ENCODE results near the gene ADAMTS13.
A peak's percentile ranks its signal among the peaks of the same experiment; 100 is the strongest.

The ADAMTS13 gene

DNA sequence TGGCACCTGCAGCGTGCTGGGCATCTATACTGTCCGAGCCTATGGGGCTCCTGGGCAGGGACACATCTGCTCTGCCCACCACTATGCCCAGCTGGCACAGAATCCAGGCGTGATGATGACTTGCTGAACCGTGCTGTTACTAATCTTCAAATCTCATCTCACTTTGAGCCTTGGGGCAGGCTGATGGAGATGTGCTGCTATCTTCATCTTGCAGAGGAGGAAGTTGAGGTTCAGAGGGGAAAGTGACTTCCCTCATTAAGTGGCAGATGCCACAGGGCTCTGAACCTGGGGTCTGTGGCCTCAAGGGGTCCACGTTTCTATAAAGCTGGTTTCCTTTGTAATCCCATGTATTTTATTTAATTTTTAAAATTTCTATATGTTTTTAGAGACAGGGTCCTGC lies 52.0 kb downstream of the ADAMTS13 start:
- DNase-seq, result no peak

GRCh38 chr9:133474853-133475252 lies 52.7 kb downstream of the ADAMTS13 start:
- DNase-seq, result no peak

DNA sequence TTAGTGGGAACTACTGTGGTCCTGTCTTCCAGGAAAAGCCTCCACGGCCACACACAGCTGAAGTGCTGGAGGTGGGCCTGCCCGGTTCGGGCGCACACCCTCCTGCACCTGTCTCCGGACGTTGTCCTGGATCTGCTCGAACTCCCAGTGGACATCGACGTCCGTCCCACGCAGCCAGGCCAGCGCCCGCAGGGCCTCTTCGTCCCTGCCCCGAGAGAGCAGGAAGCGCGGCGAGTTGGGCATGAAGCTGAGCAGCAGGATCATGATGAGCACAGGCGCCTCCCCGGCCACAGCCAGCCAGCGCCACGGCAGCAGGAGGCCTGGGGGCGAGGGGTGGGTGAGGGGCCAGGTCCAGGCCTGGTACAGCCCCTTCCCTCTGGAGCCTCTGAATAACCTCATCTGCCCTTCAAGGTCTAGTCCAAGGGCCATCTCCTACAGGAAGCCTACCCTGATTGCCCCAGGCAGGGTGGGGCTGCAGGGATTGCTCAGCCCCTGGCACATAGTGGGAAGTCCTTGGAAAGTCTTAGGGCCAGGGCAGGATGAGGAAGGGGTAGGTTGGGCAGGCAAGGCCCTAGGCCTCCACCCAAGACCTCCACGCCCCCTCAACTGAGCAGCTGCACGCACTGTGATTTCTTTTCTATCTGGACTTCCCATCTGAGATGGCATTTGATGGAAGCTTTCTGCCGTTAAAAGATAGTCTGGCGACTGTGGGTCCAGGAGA lies 53.3 kb downstream of the ADAMTS13 start:
- DNase-seq, result no peak

- DNase-seq, result peak in 1 of 2 donors; percentile 60
These were observed 54.1 kb downstream of the ADAMTS13 start for GRCh38 chr9:133476036-133476931.

DNA sequence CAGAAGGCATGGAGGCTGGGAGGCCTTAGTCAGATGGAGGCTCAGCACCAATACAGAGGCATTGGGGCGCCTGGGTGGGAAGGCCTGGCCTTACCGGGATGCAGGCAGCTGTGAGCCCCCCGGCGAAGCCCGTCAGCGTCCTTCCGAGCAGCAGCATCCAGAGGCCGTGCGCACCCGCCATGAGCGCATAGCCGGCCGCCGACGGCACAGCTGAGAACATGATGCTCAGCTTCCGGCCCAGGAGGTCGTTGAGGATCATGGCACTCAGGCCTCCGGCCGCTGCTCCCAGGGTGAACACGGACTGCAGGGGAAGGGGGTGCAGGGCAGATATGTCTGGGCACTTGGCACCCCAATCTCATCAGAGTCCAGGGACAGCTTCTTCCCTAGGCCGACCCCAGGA lies 54.8 kb downstream of the ADAMTS13 start:
- no peak for DNase-seq

- DNase-seq, result no peak
These were observed 55.3 kb downstream of the ADAMTS13 start for GRCh38 chr9:133477461-133477860.

- peak; percentile 20 to 52 for DNase-seq
These were observed 56.1 kb downstream of the ADAMTS13 start for GRCh38 chr9:133477992-133478850.

- peak; percentile 84 to 86 for DNase-seq
These were observed 56.9 kb downstream of the ADAMTS13 start, which contains the start of gene SLC2A6 for GRCh38 chr9:133478851-133479711. SLC2A6 (minus strand) TSS chr9:133479099; CDS start chr9:133479059, 40 bp downstream.

DNA sequence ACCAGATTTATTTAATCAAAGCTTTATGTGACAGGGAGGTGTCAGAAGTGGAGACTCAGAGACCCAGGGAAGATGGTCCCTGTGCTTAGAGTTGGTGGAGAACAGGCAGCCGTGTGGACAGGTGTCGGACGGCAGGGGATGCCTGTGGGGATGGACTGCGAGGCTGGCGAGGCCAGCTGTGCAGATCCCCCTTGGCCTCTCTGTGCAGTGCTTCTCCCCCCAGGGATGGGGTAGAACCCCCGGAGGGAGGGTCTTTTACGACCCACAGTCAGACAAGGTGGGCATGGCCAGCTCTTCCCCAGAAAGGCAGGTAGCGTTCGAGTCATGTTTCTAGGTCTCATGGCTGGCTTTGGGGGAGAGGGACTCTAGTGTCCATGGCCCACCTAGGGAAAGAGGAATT lies 61.4 kb downstream of the ADAMTS13 start:
- no peak for DNase-seq

DNA sequence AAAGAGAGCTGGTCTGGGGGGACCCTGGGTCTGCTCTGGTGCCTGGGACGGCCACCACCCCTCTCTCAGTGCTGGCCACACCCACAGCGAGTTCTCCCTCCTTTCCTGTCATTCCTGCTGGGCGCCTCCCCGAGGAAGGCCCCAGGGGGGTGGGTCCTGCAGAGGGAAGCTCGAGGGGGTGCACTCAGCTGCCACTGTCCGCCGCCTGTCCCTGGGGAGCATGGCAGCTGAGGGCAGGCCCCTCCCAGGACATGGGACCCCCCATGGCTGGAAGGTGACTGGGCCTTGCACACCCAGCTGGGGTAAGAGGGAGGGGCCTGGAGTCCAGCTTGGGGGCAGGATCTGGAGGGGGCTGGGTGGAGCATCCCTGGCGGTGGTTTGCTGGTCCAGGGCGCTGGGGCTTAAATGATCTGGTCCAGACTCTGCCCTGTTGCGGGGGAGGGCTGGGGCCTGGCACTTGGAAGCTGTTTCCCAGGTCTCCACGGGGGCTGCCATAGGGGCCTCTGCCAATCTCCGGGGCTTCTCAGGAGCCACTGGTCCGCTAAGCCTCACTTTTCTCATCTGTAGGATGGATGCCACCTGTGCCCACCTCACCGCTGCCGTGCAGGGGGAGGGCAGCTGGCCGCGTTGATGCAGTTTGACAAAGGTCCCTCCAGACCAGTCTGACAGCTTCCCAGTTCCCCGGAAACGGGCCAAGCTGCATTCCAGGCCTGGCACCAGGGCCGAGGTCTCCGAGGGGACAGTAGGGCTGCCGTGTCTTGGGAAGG lies 62.7 kb downstream of the ADAMTS13 start:
- DNase-seq, result no peak

- DNase-seq, result no peak
These were observed 63.5 kb downstream of the ADAMTS13 start for GRCh38 chr9:133485531-133486260.

DNA sequence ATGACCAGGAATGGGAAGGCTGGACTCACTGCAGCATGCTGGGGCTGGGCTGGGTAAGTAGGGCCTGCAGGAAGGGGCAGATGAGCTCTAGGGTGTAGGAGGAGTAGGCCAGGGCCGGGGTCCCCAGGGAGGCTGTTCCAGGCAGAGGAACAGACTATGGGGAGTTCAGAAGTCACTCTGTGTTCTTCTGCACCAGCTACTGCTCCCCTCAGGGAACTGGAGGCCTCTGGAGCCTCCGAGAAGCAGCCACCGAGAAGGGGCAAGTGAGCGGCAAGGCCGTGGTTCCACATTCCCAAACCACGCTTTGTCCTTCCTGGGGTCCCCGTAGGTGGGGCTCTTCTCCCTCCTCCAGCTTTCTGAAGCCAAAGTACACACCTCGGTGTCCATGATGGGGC lies 65.2 kb downstream of the ADAMTS13 start:
- DNase-seq, result no peak

GRCh38 chr9:133488686-133489252 lies 66.6 kb downstream of the ADAMTS13 start:
- DNase-seq, result no peak

DNA sequence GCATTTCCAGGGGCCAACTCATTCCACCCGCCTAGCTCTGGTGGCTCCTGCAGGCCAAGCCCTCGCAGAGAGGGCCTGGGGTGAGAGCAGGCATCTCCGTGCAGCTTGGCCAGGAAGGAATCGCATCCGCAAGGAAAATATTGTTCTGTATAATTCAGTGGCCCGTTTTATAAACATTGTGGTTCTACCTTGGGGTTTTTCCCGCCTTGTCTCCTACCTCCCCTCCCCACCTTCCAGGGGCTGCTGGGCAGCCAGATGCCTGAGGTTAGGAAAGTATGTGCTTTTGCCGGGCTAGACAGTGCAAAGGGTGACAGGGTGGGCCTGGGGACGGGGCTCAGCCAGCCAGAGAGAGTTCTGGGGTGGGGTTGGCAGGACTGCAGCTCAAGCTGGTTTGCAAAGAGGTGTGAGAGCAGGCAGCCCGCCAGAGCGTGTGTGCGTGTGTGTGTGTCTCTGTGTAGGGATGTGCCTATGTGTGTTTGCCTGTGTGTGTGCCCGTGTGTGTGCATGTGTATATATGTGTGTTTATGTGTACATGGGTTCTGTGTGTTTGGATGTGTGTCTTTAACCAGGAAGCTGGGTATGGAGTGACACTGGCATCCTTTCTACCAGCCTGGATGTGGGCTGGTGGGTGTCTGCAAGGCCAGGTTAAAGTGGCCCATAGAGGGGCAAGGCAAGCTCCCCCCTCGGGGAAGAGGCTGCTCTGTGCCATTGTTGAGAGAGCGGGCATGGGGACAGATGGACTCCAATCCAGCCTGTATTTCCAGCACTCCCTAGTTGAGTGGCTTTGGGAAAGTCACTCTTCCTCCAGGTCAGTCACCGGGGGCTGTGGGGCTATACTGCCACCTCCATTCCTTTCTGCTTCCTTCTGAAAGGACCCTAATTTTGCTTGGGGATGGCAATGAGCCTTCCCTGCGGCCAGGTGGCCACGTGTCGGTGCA lies 67.4 kb downstream of the ADAMTS13 start:
- DNase-seq, result no peak

DNA sequence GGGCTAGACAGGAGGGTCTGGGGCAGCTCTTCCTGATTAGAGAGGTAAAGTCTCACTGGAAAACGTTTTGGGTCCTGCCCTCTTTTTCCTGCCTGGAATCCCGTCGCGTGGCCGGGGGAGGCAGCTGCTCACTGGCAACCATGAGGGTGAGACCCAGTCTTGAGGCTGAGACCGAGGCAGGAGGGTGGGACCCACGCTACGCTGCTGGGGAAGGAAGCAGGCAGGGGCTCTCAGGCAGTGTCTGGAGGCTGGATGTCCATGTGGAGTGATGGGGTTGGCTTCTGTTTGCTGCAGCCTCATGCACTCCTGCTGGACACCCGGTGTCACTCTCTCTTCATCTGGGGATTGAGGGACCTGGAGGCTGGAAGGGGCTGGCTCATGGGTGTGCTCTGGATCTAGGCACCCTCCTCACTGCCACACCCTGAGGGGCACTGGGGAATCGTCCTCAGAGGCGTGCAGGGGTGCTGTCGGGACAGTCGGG lies 68.1 kb downstream of the ADAMTS13 start:
- DNase-seq, result no peak

- DNase-seq, result no peak
These were observed 68.9 kb downstream of the ADAMTS13 start for GRCh38 chr9:133490865-133491655.

DNA sequence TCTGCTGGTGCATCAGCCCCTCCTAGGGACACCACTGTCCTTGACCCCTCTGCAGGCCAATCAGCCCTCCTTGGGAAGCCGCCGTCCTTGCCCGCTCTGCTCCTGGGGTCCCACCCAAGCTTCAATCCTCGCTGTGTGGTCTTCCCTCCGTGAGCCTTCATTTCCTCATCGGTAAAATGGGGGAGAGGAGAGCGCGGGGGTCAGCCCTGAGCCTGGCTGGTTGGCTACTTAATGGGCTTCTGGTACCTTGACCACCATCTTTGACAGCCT lies 69.4 kb downstream of the ADAMTS13 start:
- DNase-seq, result no peak
